Testis (tissue), 2 donors: ENCODE data around the gene UNC13B.

Experiments used
- POLR2A ChIP-seq: fragments of 450-650 bp; IDR thresholded peaks from one replicate; pipeline ENCODE4 v1.6.1; 2017; ENCODE audit warnings: antibody characterized with exemption, mild to moderate bottlenecking, moderate library complexity
- TF ChIP-seq, protein P1 (sequence below), 3 experiments: fragments of 450-650 bp in 2 of 3; fragments of 200-600 bp in 1 of 3; sonication (generic) in 1 of 3; IDR thresholded peaks; one replicate each; pipeline ENCODE4 v1.5.1; 2016 to 2019; ENCODE audit warnings: antibody characterized with exemption in 3 of 3, mild to moderate bottlenecking in 2 of 3, moderate library complexity in 1 of 3

DNA sequence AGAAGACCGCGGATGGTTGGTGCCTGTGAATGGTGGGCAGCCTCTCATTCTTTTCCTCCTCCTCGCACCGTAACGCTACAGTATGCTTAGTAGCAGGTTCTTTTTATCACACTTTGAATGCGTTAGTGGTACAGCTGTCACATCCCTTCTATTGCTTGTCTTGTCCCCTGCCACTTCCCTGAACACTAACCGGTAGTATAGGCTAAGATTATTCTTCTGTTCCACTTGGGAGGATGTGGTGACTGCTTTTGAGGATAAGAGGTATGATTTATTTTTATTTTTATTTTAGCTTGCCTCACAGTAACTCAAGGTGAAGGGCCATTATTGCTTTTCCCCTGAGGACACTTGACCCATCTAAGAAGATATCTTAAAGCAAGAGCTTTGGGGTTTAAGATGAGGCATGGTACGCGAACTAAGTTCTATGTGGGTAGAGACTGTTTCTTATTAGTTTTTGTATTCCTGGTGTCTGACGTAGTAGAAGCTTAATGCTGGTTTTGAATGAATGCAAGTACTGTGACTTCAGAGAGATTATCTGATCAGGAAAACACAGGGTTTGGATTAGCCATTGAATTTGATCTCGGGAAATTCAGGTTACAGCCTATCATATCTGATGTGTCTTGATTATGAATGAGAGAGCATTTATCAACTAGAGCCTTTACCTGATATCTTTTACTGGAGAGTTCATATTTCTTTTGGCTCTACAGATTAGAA, 951 bp downstream of the UNC13B start:
- TF ChIP-seq POLR2A: no peak
- TF ChIP-seq, protein P1, sequence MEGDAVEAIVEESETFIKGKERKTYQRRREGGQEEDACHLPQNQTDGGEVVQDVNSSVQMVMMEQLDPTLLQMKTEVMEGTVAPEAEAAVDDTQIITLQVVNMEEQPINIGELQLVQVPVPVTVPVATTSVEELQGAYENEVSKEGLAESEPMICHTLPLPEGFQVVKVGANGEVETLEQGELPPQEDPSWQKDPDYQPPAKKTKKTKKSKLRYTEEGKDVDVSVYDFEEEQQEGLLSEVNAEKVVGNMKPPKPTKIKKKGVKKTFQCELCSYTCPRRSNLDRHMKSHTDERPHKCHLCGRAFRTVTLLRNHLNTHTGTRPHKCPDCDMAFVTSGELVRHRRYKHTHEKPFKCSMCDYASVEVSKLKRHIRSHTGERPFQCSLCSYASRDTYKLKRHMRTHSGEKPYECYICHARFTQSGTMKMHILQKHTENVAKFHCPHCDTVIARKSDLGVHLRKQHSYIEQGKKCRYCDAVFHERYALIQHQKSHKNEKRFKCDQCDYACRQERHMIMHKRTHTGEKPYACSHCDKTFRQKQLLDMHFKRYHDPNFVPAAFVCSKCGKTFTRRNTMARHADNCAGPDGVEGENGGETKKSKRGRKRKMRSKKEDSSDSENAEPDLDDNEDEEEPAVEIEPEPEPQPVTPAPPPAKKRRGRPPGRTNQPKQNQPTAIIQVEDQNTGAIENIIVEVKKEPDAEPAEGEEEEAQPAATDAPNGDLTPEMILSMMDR (IDR thresholded peaks at IDR 0.05): no peak
